ENCODE measurements around the gene ARSB.

DNA sequence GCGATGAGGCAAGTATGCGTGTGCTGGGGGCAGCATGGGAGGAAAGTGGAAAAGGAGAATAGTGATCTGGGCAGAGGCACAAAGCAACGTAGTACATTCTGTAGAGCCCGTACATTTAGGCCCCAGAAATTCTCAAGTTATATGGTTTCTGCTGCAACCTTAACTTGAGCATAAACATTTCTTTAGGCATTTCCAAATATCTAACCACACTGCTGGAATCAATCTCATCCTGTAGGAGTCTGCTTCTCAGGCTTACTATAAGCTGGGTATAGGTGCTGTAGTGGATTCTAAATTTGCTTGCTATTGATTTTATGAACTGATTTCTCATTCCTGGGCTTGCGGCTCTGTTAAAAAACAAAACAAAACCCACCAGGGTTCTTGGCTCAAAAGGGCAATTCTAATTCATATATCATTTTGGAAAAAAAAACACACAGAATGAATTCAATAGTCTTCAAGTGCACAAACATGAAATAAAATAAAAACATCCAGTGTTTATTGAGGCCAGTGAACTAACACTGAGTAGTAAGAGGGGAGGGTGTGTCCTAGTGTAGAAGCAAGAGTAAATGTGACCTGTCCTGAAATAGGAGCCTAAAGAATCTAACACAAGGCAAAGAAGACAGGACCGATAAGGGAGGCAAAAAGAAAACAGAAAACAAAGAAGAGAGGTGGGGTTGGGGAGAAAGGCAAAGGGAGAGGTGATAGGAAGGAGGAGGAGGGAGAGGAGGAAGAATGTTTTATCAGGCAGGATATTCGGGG lies 191.0 kb downstream of the ARSB start:
- no peak for TF ChIP-seq POLR2AphosphoS5 (IDR thresholded peaks at IDR 0.05; ENCODE audit: low read depth, low read length)
- TF ChIP-seq, protein P1, sequence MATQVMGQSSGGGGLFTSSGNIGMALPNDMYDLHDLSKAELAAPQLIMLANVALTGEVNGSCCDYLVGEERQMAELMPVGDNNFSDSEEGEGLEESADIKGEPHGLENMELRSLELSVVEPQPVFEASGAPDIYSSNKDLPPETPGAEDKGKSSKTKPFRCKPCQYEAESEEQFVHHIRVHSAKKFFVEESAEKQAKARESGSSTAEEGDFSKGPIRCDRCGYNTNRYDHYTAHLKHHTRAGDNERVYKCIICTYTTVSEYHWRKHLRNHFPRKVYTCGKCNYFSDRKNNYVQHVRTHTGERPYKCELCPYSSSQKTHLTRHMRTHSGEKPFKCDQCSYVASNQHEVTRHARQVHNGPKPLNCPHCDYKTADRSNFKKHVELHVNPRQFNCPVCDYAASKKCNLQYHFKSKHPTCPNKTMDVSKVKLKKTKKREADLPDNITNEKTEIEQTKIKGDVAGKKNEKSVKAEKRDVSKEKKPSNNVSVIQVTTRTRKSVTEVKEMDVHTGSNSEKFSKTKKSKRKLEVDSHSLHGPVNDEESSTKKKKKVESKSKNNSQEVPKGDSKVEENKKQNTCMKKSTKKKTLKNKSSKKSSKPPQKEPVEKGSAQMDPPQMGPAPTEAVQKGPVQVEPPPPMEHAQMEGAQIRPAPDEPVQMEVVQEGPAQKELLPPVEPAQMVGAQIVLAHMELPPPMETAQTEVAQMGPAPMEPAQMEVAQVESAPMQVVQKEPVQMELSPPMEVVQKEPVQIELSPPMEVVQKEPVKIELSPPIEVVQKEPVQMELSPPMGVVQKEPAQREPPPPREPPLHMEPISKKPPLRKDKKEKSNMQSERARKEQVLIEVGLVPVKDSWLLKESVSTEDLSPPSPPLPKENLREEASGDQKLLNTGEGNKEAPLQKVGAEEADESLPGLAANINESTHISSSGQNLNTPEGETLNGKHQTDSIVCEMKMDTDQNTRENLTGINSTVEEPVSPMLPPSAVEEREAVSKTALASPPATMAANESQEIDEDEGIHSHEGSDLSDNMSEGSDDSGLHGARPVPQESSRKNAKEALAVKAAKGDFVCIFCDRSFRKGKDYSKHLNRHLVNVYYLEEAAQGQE (IDR thresholded peaks at IDR 0.05; ENCODE audit: insufficient read depth in 1 of 2, low read depth in 2 of 2, low read length in 2 of 2), result no peak
- TF ChIP-seq SIN3A (IDR thresholded peaks at IDR 0.05; ENCODE audit: borderline replicate concordance, insufficient read depth, low read length), result no peak

Measured in PFSK-1 (cell line).